ENCODE data around the gene DQX1.

The DQX1 gene

DNA sequence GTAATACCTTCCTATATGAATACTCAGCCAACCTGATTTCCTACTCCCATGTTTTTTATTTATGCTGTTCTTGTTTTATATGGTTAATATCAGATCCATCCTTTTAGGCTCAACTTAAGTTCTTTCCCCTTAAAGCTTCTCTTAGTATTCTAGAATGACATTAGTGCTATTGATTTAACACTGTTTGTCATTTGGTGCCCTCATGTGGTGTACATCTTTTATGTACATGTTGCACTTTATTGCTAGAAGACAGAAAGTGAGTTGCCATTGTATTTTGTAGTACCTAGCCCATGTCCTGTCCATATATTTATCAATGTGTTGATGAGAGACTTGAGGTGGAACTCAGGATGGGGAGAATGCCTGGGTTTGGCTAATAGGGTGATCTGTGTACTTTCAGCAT lies 6.2 kb upstream of the DQX1 start:
- peak; percentile 50 for DNase-seq (ENCODE audit: low spot score)

DNA sequence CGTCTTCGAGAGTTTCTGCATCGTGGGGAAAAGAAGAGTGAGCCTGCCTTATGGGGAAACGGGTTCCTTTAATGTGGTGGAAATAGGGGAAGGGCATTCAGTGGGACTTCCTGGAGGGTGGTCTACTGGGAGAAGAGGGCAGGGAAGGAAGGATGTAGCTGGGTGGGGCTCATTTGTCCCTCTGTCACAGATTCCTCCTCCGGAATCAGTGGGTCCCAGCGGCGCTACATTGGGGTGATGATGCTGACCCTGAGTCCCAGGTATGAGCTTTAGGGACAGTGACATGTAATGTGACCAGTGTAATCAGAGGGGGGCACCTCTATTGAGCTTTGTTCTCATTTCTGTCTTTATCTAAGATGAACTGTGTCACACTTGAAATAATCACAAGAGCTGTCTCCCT lies 5.6 kb upstream of the DQX1 start:
- no peak for DNase-seq (ENCODE audit: low spot score)

DNA sequence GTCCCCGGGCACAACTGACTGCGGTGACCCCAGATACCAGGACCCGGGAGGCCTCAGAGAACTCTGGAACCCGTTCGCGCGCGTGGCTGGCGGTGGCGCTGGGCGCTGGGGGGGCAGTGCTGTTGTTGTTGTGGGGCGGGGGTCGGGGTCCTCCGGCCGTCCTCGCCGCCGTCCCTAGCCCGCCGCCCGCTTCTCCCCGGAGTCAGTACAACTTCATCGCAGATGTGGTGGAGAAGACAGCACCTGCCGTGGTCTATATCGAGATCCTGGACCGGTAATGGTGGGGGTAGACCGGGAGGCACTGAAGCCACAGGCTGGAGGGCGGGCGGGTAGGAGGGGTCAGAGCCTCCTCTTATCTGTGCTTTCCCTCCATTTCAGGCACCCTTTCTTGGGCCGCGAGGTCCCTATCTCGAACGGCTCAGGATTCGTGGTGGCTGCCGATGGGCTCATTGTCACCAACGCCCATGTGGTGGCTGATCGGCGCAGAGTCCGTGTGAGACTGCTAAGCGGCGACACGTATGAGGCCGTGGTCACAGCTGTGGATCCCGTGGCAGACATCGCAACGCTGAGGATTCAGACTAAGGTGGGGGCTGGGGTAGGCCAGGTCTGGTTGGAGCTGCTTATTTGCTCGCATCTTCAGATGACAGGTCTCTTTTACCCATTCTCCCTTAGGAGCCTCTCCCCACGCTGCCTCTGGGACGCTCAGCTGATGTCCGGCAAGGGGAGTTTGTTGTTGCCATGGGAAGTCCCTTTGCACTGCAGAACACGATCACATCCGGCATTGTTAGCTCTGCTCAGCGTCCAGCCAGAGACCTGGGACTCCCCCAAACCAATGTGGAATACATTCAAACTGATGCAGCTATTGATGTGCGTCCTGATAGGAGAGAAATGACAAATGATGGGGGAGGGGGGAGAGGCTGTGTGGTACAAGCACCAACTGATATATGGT lies 4.5 kb upstream of the DQX1 start:
- peak; percentile 53 for DNase-seq (ENCODE audit: low spot score)

GRCh38 chr2:74529357-74530238 lies 3.6 kb upstream of the DQX1 start, which contains the start of the genes AUP1 and HTRA2:
Gene AUP1, minus strand, starts transcription at chr2:74529706. Its CDS starts 77 bp downstream, at chr2:74529629.
Gene HTRA2, plus strand, starts transcription at chr2:74529933. Its CDS starts 74 bp downstream, at chr2:74530007.
- peak; percentile 92 for DNase-seq (ENCODE audit: low spot score)

GRCh38 chr2:74528600-74529356 lies 2.7 kb upstream of the DQX1 start:
- DNase-seq (ENCODE audit: low spot score): no peak

- DNase-seq (ENCODE audit: low spot score): no peak
Measured at GRCh38 chr2:74527741-74528140, 1.7 kb upstream of the DQX1 start.

DNA sequence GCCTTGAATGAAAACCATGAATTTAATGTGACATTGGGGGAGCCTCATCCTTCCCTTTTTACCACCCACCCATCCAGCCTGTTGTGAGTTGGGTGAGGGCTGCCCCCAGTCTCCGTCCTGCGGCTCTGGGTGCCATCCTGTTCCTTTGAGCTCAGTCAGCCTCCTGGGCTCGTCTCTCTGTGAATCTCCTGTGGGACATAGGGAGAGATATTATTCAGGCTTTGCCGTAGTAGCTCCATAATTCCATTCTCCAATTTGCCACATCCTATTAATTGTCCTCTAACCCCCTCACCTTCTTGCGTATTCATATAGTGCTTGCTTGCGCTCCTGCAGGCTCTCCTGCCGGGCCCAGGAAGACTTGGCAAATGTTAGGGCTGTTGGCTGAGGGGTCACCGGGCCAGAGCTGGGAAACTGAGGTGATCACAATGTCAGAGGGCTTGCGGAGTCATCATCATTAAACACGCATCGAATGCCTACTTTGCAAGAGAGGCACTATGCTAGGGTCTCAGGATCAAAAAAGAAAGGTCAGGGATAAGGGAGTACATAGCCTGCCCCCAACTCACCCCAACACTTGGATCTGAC lies 709 bp upstream of the DQX1 start:
- DNase-seq (ENCODE audit: low spot score): no peak

GRCh38 chr2:74524955-74525716 lies 895 bp downstream of the DQX1 start:
- DNase-seq (ENCODE audit: low spot score): no peak

GRCh38 chr2:74524005-74524404 lies 2.0 kb downstream of the DQX1 start:
- no peak for DNase-seq (ENCODE audit: low spot score)

DNA sequence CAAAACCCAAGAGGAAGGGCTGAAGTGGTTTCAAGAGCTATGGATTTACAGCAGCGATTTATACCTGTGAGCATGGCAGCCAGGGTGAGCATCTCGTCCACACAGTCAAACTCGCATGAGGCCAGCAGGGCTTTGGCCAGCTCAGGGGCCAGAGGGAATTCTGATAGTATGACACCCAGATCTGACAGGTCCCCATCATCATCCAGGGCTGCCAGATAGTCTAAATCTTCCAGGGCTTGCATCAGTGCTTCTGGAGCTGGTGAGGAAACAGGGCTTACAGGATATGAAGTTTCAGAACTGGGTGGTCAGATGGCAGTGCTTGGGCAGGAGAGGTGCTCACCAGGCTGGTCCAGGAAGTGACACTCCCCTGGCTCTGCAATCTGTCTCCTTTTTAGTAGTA lies 3.5 kb downstream of the DQX1 start:
- DNase-seq (ENCODE audit: low spot score): no peak

DNA sequence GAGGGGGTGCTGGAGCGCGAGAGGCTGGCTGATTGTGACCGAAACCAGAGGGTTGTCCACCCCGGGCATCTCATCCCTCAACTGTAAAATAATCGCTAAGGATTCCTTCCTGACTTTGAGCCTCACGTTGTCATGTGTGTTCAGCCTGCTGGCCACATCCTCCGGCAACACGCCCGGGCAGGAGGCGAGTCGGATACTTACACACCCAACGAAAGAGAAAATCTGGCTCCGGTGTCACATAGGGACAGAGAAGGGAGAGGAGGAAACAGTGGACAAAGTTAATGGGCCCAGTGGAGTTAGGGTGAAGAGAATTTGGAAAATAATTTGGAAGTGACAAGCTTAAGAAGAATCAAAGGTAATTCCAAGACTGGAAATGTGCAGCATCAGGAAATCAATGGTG lies 9.4 kb downstream of the DQX1 start:
- DNase-seq (ENCODE audit: low spot score): no peak

DNA sequence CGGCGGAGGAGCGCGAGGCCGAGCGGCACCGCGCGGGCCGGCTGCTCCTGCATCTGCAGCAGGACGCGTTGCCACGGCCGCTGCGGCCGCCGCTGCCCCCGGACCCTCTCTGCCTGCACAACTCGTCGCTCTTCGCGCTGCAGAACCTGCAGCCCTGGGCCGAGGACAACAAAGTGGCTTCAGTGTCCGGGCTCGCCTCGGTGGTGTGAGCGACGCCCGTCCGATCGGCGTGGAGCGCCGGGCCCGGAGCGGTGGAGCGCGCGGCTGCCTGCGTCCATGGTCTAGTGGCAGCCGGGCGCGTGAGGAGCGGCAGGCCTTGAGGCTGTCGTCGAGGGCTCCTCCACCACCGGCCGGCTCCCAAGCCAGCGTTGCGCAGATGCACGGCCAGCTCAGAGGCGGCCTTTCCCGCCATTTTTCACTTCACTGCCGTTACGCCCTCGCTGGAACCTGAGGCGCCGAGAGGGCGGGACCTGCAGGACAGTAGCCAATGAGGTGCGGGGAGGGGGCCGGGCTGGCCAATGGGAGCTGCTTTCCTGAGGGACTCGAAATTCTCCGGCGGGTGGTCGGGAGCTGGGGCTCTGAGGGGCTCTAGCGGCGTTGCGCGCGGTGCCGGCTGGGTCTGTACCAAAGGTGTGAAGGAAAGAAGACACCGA lies 9.9 kb downstream of the DQX1 start:
- DNase-seq (ENCODE audit: low spot score): peak; percentile 78

DNA sequence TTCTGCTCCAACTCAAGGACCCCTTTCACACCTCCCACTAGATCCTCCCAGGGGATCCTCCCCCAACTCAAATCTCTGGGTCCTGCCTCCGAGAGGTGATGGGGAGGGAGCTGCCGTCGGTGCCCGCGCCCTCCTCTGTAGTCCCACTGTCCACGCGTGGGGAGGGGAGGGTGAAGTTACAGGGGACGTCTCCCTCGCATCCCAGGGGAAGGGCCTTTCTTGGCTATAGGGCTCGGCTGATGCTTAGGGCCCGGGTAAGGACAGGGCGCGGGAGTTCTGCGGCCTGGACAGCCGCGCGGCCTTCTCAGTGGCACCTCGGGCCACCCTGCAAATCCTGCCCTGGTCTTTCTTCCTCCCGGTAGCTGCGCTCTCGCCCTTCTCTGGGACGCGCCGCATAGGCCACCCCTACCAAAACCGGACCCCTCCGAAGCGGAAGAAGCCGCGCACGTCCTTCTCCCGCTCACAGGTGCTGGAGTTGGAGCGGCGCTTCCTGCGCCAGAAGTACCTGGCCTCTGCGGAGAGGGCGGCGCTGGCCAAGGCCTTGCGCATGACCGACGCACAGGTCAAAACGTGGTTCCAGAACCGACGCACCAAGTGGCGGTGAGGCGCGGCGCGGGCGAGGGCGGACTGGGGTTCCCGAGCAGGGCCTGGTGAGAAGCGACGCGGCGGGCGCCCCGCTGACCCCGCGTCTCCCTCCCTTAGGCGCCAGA lies 10.6 kb downstream of the DQX1 start:
- DNase-seq (ENCODE audit: low spot score): no peak

GRCh38 chr2:74514368-74515270 lies 11.4 kb downstream of the DQX1 start, which contains the start of gene TLX2:
Gene TLX2, plus strand, starts transcription at chr2:74514450. Its CDS starts 357 bp downstream, at chr2:74514807.
- no peak for DNase-seq (ENCODE audit: low spot score)

DNA sequence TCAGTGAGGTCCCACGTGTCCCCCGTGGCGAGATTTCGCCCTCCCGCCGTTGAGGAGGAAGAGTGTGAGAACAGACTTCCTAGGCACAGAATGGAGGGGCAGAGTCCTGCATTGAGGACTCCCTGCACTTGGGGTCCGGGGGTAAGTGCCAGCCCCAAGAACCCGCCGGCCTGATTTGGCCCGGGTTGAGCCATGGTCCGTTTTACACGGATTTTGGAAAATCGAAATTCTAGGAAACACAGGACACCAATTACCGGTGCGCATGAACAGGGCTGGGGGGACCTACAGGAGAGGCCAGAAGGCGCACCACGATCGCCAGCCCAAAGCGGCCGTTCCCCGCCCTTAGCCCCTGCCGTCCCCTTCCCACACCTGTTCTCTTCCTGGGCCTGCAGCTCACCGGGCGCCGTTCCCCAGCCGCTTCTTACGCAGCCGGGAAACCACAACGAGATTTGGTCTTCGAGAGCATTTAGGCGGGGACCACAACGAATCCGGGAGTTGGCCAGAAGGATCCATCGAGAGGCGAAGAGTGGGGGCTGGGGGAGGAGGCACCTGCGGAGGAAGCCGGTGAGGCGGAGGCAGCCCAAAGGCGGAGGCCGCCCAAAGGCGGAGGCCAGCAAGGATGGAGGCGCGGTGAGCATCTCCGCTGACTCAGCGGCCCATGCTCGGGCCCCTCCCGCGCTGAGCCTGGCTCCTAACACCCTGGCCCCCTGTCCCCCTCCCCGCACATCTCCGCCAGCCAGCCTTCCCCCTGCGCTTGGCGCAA lies 12.2 kb downstream of the DQX1 start:
- peak; percentile 35 for DNase-seq (ENCODE audit: low spot score)

- no peak for DNase-seq (ENCODE audit: low spot score)
Measured at GRCh38 chr2:74512744-74513604, 13.1 kb downstream of the DQX1 start.

All from CD4-positive, alpha-beta T cell treated with Interleukin-2 at 100 ng/mL for 4 hours (primary cell).